ENCODE measurements around the gene PRPF18. TPM values are rescaled to one million over a fixed set of nuclear protein-coding genes. Genes with fewer than 3 reads are reported as not detected.

The PRPF18 gene
- total RNA-seq, 1 experiment from 2014 or later: 13.4 TPM

DNA sequence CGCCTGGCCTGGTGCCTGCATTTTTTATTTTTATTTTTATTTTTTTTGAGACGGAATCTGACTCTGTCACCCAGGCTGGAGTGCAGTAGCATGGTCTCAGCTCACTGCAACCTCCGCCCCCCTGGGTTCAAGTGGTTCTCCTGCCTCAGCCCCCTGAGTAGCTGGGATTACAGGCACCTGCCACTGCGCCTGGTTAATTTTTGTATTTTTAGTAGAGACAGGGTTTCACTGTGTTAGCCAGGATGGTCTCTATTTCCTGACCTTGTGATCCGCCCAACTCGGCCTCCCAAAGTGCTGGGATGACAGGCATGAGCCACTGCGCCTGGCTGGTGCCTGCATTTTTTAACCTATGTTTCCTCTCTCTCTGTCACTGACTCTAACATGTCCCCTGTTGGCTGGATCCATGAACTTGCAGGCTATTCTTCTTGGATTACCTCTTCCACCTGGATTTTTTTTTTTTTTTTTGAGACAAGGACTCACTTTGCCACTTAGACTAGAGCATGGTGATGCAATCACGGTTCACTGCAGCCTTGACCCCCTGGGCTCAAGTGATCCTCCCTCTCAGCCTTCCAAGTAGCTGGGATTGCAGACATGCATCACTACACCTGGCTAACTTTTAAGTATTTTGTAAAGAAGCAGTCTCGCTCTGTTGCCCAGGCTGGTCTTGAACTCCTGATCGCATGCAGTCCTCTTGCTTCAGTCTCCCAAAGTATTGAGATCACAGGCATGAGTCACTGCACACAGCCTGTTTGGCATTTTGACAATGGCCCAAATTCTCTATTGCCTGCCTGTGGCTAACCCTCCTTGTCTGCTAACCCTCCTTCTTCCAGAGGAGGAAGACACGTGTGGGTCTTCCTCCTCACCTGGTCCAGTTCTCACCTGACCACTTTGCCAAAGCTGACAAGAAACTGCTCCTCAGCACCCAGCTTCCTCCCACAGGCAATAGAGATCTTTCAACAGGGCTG is 23.0 kb upstream of the PRPF18 start (continued):
- TF ChIP-seq, protein P1, sequence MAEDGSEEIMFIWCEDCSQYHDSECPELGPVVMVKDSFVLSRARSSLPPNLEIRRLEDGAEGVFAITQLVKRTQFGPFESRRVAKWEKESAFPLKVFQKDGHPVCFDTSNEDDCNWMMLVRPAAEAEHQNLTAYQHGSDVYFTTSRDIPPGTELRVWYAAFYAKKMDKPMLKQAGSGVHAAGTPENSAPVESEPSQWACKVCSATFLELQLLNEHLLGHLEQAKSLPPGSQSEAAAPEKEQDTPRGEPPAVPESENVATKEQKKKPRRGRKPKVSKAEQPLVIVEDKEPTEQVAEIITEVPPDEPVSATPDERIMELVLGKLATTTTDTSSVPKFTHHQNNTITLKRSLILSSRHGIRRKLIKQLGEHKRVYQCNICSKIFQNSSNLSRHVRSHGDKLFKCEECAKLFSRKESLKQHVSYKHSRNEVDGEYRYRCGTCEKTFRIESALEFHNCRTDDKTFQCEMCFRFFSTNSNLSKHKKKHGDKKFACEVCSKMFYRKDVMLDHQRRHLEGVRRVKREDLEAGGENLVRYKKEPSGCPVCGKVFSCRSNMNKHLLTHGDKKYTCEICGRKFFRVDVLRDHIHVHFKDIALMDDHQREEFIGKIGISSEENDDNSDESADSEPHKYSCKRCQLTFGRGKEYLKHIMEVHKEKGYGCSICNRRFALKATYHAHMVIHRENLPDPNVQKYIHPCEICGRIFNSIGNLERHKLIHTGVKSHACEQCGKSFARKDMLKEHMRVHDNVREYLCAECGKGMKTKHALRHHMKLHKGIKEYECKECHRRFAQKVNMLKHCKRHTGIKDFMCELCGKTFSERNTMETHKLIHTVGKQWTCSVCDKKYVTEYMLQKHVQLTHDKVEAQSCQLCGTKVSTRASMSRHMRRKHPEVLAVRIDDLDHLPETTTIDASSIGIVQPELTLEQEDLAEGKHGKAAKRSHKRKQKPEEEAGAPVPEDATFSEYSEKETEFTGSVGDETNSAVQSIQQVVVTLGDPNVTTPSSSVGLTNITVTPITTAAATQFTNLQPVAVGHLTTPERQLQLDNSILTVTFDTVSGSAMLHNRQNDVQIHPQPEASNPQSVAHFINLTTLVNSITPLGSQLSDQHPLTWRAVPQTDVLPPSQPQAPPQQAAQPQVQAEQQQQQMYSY (CRISPR knock-in tag; IDR thresholded peaks at IDR 0.05): no peak
- TF ChIP-seq ZNF219 (CRISPR knock-in tag; IDR thresholded peaks at IDR 0.05; ENCODE audit: borderline replicate concordance) (no peak), SP1 (CRISPR knock-in tag; conservative IDR thresholded peaks at IDR 0.05) (no peak), CREM (CRISPR knock-in tag; IDR thresholded peaks at IDR 0.05) (no peak), CTCF (IDR thresholded peaks at IDR 0.05) (no peak), NFYB (CRISPR knock-in tag; conservative IDR thresholded peaks at IDR 0.05; ENCODE audit: low read depth) (no peak), MYBL2 (CRISPR knock-in tag; IDR thresholded peaks at IDR 0.05) (no peak), JAZF1 (CRISPR knock-in tag; IDR thresholded peaks at IDR 0.05) (no peak)

DNA sequence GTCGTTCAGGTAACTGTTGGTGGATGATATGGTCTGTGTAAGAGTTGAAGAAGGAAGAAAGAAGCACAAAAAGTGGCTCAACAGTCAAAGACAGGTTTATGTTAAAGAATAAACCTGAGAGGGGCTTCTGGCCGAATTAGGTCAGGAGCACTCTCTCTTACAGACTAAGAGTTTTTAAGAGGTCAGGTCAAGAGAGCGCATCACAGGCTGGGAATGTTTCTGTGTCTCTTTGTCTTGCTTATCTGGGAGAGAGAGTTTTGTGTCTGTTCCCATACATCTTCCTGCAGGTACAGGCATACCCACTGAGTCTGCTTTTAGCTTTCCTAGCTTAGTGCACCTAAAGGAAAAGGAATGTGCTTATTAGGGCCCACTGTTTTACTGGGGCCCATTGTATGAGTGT is 22.2 kb upstream of the PRPF18 start:
- H3K27me3 Mint-ChIP-seq (ENCODE audit: low read depth): peaks cover 17% of the 10 kb centered on the region
- peaks cover 32% of the 10 kb centered on the region for H3K9me3 Mint-ChIP-seq
- ChIA-PET POLR2A (no interaction called here), CTCF (no interaction called here)
- H3K36me3 Mint-ChIP-seq: peaks cover 15% of the 10 kb centered on the region
- no peak overlapping the region for H3K27ac Mint-ChIP-seq
- DNase-seq (ENCODE audit: low spot score): no peak
- ATAC-seq: no peak
- no peak overlapping the region for H3K4me3 Mint-ChIP-seq
- no peaks in the 10 kb centered on the region for H3K4me1 Mint-ChIP-seq
- TF ChIP-seq ZNF219 (CRISPR knock-in tag; IDR thresholded peaks at IDR 0.05; ENCODE audit: borderline replicate concordance) (no peak), OVOL2 (CRISPR knock-in tag; IDR thresholded peaks at IDR 0.05; ENCODE audit: borderline replicate concordance) (no peak), CTCF (IDR thresholded peaks at IDR 0.05) (no peak), ETV6 (CRISPR knock-in tag; IDR thresholded peaks at IDR 0.05) (no peak), ATF1 (CRISPR knock-in tag; IDR thresholded peaks at IDR 0.05) (no peak), NR2C2 (CRISPR knock-in tag; IDR thresholded peaks at IDR 0.05) (no peak), ESRRA (CRISPR knock-in tag; IDR thresholded peaks at IDR 0.05; ENCODE audit: borderline replicate concordance) (no peak), NFE2L1 (CRISPR knock-in tag; IDR thresholded peaks at IDR 0.05) (no peak), EMX1 (CRISPR knock-in tag; IDR thresholded peaks at IDR 0.05) (no peak), GRHL2 (CRISPR knock-in tag; IDR thresholded peaks at IDR 0.05; ENCODE audit: insufficient replicate concordance, severe bottlenecking) (no peak), SMAD3 (CRISPR knock-in tag; IDR thresholded peaks at IDR 0.05; ENCODE audit: borderline replicate concordance) (no peak), E2F5 (CRISPR knock-in tag; IDR thresholded peaks at IDR 0.05) (no peak)
- TF ChIP-seq, protein P2, sequence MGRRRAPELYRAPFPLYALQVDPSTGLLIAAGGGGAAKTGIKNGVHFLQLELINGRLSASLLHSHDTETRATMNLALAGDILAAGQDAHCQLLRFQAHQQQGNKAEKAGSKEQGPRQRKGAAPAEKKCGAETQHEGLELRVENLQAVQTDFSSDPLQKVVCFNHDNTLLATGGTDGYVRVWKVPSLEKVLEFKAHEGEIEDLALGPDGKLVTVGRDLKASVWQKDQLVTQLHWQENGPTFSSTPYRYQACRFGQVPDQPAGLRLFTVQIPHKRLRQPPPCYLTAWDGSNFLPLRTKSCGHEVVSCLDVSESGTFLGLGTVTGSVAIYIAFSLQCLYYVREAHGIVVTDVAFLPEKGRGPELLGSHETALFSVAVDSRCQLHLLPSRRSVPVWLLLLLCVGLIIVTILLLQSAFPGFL (CRISPR knock-in tag; IDR thresholded peaks at IDR 0.05; ENCODE audit: borderline replicate concordance): no peak
- TF ChIP-seq, protein P3, sequence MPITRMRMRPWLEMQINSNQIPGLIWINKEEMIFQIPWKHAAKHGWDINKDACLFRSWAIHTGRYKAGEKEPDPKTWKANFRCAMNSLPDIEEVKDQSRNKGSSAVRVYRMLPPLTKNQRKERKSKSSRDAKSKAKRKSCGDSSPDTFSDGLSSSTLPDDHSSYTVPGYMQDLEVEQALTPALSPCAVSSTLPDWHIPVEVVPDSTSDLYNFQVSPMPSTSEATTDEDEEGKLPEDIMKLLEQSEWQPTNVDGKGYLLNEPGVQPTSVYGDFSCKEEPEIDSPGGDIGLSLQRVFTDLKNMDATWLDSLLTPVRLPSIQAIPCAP (CRISPR knock-in tag; IDR thresholded peaks at IDR 0.05): no peak
- TF ChIP-seq, protein P4, sequence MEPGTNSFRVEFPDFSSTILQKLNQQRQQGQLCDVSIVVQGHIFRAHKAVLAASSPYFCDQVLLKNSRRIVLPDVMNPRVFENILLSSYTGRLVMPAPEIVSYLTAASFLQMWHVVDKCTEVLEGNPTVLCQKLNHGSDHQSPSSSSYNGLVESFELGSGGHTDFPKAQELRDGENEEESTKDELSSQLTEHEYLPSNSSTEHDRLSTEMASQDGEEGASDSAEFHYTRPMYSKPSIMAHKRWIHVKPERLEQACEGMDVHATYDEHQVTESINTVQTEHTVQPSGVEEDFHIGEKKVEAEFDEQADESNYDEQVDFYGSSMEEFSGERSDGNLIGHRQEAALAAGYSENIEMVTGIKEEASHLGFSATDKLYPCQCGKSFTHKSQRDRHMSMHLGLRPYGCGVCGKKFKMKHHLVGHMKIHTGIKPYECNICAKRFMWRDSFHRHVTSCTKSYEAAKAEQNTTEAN (CRISPR knock-in tag; IDR thresholded peaks at IDR 0.05): no peak
- TF ChIP-seq, protein P5, sequence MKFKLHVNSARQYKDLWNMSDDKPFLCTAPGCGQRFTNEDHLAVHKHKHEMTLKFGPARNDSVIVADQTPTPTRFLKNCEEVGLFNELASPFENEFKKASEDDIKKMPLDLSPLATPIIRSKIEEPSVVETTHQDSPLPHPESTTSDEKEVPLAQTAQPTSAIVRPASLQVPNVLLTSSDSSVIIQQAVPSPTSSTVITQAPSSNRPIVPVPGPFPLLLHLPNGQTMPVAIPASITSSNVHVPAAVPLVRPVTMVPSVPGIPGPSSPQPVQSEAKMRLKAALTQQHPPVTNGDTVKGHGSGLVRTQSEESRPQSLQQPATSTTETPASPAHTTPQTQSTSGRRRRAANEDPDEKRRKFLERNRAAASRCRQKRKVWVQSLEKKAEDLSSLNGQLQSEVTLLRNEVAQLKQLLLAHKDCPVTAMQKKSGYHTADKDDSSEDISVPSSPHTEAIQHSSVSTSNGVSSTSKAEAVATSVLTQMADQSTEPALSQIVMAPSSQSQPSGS (CRISPR knock-in tag; IDR thresholded peaks at IDR 0.05; ENCODE audit: borderline replicate concordance, low read depth): no peak
